DMS153 treated with DMSO at 0.1 percent for 48 hours (cell line): Measurements from ENCODE around the gene ADCY3.
A peak's percentile ranks its signal among the peaks of the same experiment; 100 is the strongest.

Experiments
- DNase-seq: peaks from one replicate; lab custom pipeline; 2025; ENCODE audit not compliant: unreplicated experiment; lab: John Stamatoyannopoulos, UW

Gene ADCY3

DNA sequence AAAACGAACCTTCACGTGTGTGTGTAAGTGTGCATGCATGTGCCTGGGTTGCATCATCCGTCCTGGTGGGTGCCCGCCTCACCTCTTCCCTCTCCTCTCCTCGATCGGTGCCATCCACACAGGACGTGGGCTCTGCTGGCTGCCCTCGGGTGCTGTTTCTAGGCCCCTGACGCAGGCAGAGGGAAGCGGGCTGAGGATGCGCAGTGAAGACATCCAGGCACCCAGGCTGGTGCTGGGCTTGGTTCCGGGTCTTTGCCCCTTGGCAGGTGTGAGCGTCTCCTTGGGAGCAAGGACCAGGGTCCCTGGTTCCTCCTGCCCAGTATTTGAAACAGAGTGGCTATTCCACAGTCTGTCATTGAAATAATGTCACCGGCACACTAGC, 6.2 kb upstream of the ADCY3 start:
- no peak for DNase-seq

DNA sequence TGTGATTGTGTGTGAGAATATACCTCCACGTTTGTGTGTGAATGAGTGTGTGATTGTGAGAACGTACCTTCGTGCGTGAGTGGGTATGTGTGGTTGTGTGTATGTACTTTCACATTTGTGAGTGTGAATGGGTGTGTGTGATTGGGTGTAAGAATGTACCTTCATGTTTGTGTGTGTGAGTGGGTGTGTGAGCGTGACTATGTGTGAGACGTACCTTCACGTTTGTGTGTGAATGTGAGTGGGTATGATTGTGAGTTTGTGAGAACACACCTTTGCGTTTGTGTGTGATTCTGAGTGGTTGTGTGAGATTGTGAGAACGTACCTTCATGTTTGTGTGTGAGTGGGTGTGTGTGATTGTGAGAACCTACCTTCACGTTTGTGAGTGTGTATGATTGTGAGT, 5.8 kb upstream of the ADCY3 start:
- no peak for DNase-seq

DNA sequence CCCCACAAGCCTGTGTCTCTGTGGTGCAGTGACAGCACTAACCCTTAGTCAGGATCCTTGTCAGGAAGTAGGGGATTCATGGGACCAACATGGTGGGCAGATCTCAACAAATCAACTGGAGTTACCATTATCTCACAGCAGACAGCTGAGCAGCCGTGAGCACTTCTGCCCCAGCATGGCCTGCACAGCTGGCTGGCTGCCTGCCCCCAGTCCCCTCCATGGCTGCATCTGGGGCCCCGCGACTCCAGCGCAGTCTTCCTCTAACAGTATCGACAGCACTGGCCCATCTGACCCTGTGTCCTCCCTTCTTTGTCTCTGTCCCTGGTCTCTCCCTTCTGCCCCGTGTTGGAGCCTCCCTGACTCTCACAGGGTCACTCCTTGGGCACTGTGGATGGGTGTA, 4.7 kb upstream of the ADCY3 start:
- no peak for DNase-seq

DNA sequence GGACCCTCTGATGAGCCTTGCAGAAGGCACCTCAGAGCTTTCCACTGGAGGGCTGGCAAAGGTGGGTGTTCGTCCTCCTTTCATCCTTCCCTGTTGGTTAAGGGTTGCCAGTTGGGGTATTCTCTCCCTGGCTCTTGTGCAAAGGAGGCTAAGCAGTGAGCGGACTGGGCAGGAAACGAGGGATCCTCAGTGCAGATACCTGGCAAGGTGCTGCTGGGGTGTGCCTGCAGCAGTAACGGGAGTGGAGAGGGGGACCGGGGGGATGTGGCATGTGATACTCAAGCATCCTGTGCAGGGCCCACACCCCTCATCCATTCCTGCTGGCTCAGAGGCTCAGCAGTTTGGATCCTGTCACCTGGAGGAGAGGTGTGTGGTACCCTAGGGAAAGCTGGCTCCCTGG, 4.2 kb upstream of the ADCY3 start:
- DNase-seq = no peak

DNA sequence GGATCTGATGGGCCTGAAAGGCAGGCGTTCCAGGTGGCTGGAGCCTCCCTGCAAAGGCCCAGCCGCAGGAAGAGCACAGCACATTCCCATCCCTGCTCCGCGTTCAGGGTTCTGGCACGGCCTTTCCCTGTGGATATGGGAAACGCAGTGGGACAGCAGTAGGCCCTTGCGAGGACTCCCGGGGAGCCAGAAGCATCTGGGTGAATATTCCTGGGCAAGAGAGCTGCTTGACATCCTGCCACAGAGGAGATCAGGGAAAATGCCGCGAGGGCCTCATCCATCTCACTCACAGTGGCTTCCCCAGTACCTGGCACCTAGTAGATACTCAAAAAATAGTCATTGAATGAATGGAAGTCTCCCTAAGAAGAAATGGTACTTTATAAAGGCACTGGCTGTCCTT, 3.1 kb upstream of the ADCY3 start:
- DNase-seq = no peak

DNA sequence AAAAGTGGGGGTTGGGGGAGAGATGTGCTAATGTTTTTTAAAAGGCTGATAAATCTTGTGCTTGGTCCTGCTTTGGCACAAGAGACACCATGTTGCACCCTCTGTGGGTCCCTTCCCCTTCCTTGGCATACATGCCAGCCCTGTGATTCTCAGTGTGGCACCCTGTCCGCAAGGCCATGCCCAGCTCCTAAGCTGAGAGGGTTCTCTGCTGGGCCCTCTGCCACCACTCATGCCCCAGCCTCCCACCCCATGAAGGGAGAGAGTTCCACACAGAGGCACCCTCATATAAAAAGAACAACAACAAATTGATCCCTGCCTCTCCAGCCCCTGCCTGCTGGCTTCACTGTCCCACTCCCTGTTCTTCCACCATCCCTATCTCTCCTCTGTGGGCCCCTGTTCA, 2.5 kb upstream of the ADCY3 start:
- no peak for DNase-seq

DNA sequence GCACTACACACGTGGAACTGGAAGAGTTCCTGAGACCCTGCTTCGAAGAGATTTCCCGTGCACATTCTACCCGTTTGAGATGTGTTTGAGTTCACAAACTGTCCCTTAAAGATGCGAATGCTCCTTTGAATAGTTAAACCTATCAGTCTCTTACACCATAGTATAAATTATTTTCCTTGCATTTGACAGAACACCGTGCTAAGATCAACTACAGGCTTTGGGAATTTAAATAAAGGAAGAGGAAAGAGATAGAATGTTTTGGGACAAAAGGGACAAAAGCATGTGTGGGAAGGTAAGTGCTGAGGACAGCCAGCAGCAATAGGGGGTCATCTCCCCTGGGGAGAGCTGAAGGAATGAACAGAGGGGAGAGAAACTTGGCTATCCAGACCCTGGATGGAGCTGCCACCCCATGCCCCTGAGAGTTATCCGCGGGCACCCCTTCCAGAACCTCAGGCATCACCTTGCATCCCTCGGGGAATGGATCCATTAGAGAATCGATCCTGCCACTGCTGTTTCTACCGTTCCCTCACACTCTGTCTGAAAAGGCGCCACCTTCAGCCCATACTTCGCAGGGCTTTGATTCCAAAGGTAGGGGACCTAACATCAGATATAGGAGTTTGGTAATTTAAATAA, 888 bp upstream of the ADCY3 start:
- peak; percentile 13 for DNase-seq

DNA sequence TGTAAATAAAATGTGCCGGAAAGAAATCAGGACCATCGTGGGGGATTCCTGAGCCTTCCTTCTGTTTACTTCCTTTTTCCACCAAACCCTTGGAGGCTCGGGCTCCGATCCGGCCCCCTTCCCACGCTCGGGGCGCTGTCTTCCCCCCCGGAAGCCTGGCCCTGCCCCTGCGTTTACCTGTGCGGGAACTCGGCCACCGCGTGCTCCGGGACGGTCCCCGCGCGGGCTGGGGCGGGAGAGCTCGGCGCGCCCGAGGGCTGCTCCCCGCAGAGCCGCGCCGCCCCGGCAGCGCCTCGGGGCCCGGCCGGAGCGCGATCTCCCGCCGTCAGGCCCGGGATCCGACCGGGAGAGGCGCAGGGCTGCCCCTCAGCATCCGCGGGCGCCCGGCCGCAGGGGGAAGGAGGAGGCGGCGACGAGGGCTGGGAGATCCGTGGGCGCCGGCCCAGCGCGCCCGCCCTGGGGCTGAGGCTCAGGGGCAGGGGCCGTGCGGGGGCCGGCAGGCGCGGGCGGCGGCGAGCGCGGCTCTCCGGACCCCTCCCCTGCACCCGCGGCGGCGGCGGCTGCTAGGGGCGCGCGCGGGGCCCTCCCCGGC, 435 bp downstream of the ADCY3 start:
- no peak for DNase-seq

DNA sequence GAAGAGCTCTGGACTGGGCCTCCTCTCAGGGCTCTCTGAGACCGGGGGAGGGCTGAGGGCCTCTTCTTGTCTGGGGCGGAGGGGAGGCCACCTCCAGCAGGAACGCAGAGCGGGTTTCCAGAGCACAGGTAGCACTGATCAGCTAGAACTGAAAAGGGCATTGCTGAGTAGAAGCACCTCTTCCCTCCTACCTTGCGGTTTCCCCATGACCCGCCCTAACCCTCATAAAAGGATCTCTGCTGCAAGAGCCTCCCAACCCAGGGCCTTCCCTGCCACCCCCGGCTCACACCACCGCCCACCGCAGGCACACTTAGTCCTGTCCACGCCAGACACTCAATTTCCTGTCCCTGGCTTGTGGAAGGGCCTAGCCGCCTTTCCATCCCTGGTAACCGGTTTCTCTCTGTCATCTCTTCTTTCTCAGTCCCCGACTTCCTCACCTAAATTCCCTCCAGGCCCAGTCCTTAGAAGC, 966 bp downstream of the ADCY3 start:
- peak; percentile 18 for DNase-seq

DNA sequence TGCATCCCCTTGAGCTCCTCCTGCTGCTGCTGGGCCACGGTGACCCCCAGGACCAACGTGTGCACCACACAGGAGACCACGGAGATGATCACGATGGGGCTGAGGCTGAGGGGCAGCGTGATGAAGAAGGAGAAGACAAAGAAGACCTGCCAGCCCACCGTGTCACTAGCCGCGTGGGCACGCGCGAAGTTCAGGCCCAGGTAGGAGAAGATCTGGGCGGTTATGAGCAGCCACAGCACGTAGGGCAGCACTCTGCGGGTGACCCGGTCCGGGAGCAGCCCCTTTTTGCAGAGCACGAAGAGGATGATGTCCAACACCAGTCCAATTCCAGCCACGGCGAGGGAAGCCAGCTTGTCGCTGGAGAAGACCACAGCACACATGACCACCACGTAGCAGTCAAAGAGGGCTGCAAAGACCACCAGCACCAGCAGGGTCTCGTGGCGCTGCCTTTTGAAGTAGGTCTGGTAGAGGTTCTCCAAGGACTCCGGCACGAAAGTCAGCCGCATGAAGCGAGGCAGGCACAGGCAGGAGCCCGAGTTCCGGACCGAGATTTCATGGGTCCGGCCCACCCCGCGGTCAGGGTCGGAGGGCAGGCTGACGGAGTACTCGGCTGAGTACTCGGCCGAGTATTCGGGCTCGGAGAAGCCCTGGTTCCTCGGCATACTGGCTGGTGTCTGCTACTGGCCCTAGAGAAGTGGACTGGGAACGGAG, 1.6 kb downstream of the ADCY3 start:
- no peak for DNase-seq

DNA sequence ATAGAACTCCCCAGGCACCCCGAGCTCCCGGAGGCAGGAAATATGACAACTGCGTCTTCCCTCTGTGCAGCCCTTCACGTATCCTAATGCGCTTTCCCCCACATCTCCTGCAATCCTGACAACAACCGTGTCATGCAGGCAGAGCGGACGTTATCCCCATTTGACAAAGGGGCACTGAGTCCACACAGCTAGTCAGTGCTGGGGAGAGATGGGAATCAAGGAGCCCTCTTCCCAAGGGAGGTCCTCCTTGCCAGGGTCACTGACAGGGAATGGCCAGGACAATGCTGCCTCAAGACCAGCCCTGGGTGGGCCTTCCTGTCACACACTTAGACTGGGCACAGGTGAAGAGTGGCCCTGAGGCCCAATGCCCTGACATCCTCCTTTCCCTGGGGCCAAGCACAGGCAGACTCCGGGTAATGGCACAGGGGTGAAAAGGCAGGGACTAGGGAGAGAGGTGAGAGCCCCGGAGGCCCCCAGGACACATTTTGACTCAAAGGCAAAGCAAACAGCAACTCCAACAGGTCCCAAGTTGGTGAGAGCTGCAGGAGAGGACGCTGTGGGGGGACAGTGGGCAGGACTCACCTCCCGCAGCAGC, 2.2 kb downstream of the ADCY3 start:
- DNase-seq = no peak

DNA sequence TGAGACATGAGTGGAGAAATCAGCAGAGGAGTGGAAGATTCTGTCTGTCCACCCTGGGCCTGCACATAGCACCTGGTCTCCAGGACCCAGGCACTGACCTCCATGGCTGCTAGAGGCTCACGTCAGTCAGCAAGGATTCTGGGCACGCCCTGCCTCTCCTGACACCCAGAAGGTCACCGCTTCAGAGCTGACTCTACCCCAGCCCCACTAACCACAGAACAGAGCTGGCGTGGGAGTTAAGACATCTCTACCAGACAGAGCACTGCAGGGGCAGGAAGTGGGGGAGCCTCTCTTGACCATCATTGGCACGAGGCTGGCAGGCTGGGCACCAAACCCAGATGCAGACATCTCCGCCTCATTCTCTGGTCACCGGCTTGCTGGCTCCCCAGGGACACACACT, 3.0 kb downstream of the ADCY3 start:
- DNase-seq = no peak

DNA sequence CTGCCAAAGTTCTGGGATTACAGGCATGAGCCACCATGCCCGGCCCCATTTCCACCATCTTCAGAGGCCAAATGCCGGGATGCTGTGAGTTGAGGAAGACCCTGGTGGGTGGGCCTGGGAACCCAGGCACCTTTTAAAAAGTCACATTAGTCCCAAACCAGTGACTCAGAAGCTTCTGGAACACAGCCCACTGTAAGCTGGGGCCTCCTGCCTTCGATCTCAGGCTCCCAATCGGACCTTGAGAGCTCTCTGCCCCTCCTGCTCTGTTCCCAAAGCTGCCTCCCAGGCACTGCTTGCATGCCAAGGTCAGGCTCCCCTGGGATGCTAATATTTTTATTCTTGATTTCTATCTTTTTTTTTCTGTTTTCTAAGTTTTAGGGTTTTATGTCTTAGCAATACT, 4.2 kb downstream of the ADCY3 start:
- no peak for DNase-seq

DNA sequence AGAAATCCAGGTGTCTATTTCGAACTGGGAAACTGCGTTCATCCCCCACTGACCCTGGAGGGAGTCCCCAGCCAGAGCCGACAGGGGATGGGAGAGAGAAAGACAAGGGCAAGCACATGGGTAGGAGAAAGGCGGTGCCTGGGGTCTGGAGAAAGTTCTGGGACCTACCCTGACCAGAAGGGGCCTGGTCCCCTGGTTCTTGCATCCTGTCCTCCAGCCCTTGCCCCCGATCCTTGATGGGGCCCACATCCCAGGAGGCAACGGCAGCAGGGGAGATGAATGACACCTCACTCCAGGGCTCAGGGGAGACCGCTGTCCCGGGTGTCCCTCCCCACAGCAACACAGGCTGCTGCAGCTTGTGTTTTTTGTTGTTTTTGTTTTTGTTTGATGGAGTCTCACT, 4.9 kb downstream of the ADCY3 start:
- DNase-seq = no peak

DNA sequence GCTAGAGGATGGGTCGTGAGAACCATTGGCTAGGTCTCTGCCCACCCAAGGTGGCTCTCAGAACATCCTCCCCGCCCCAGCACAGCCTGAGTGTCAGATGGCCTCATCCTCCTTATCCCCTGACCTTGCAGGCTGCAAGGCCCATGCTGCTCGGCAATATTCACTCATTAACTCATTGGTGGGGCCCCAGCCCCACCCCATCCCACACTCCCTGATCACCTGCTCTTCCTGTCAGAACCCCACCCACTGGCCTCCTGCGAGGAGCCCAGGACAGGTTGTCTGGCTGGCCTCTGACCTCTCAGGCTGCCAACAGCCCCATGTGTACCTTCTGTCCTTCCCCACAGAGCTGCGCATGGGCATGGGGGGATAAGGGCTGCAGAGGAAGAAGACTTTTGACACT, 5.3 kb downstream of the ADCY3 start:
- DNase-seq = no peak

DNA sequence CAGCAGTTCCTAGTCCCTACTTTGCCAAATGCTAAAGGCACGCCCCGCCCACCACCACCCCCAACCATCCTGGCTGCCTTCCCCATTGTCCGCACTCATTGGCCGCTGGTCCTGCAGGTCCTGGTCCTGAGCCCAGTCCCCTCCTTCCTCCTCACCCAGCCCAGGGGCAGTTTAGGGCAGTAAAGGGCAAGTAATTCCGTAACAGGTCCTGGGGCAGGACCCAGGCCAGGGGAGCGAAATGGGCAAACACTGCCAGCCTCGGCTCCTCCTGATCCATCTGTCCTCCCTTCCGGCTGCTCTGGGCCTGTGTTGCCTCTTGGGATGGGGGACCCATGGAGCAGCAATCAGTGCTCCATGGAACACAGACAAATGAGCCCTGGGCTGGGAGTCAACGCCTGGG, 6.1 kb downstream of the ADCY3 start:
- DNase-seq = no peak

DNA sequence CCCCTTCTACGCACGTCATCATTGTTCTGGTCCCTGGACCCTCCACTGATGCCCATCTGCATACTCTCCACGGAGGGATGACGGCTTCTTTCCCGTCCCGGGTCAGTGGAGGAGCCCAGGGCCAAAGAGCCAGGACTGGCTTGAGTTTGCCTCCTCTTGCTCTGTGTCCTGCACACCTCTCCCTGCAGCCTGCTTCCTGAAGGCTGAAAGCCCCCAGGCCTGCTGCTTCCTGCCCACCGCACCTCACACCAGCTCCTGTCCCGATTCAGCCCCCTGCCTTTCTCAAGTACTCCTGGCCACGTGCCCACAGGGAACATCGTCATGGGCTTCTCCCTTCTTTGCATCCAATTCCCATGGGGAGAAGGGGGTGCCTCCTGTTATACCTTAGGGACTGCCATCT, 7.1 kb downstream of the ADCY3 start:
- no peak for DNase-seq

DNA sequence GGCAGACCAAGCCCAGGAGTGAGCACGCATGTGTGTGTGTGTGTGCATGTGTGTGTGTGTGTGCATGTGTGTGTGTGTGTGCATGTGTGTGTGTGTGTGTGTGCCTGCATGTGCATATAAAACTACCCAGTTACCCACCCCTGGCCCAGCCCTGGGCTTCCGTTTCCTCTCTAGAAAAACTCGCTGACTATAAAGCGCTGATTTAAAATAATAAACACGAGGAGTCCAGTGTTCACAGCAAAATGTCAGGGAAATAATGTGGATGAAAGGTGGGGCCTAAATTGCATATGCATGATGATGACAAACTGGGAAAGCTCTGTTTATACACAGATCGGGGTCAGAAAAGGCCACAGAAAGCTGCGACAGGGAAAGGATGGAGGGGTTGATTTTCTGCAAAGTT, 7.5 kb downstream of the ADCY3 start:
- no peak for DNase-seq

DNA sequence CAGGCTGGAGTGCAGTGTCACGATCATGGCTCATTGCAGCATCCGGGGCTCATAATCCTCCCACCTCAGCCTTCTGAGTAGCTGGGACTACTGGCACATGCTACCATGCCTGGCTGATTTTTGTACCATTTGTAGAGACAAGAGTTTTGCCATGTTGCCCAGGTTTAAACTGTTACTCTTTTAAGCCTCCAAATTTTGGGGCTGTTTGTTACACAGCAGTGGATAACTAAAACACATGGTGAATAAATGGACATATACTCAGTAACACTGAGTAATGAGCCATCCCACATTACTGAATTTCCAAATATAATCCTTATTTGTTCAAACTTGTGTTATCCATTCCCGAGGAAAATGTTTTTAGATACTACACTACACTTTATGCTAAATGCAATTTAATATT, 9.8 kb downstream of the ADCY3 start:
- DNase-seq = no peak

DNA sequence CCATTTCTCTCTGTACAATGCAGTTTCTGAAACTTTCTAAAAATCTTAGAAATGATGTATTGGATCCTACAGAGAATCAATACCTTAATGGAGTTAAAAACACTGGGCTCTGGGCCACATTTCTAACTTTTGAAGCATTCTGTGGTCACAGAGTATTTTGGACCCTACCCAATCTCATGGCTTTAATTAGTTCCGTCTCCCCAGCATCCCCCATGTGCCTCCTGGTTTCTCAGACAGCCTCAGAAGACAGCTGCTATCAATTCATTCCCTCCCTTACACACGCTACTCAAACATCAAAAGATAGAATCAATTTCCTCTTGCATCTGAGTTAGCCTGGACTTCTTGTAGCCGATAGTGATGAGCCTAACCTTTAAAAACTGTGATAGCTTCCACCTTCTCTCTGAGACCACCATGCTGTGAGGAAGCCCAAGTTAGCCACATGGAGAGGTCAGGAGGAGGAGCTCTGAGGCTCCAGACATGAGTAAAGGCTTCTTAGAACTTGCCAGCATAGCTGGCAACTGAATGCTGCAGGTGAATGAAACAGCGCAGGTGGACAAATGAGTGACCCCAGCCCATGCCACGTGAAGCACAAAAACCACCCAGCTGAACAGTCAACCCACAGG, 10.4 kb downstream of the ADCY3 start:
- DNase-seq = no peak

DNA sequence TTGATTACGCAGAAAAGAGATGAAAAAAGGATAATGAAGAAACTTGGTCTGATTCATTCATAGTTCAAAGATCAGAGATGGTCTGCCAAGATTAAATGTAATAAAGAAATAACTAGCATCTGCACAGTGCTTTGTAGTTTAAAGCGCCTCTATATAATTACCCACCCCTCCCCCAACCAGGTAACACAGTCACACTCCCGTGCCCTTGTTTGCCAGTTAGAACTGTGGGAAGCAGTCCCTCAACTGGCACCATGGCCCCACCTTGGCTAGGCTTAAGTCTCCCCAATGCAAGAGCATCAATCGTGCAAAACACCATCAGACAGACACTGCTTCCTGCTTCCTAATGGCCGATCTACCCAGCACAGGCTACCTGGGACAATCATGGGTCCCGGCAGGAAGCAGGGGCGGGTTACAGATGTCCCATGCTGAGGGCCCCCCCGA, 11.6 kb downstream of the ADCY3 start:
- DNase-seq = no peak

DNA sequence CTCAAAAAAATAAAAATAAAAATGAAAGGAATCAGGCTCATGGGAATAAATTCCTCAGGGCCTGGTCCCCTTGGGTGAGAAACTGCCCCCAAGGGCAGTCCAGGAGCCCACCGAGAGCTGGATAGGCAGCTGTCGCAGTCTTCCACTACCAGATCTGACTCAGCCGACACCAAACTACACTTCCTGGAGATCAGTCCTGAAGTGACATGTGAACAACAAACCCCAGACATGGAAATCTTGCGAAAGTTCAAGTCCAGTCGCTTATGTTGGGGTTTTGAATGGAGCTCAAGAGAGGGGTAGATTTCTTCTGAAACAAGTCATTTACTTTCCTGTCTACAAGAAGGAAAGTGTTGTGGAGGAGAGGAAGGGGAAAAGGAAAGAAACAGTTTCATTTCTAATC, 12.9 kb downstream of the ADCY3 start:
- no peak for DNase-seq
